Activated CD4-positive, alpha-beta T cell treated with anti-CD3 and anti-CD28 coated beads, Interleukin-2, amount 10 ng/mL, durations not matched to agents 7 days and 5 days (primary cell): Measurements from ENCODE around the gene RDH11. TPM values are rescaled to one million over a fixed set of nuclear protein-coding genes. Genes with fewer than 3 reads are reported as not detected.

Source experiments
- CTCF ChIA-PET: fragments of 350-600 bp; sonication (Branson Sonifier 250); formaldehyde crosslinking; loops from one replicate; lab custom pipeline; 2021; ENCODE audit warnings: antibody characterized with exemption; lab: Charles Lee
- POLR2A ChIA-PET: fragments of 350-600 bp; sonication (Branson Sonifier 250); formaldehyde crosslinking; loops from one replicate; lab custom pipeline; 2021; ENCODE audit warnings: antibody characterized with exemption; lab: Charles Lee
- DNase-seq: peaks from one replicate; pipeline ENCODE4 v3.0.0-alpha.2; 2020
- H3K27ac Mint-ChIP-seq: one replicate; pipeline ENCODE4 v1.8.0; 2021; ENCODE audit warnings: mild to moderate bottlenecking, moderate library complexity, mixed read lengths
- H3K27me3 Mint-ChIP-seq: one replicate; pipeline ENCODE4 v1.8.0; 2021; ENCODE audit warnings: mixed read lengths
- H3K36me3 Mint-ChIP-seq: one replicate; pipeline ENCODE4 v1.8.0; 2021; ENCODE audit warnings: low read depth, mixed read lengths
- H3K4me1 Mint-ChIP-seq: one replicate; pipeline ENCODE4 v1.8.0; 2021; ENCODE audit warnings: mixed read lengths
- H3K4me3 Mint-ChIP-seq: one replicate; pipeline ENCODE4 v1.8.0; 2021; ENCODE audit warnings: mild to moderate bottlenecking, moderate library complexity, mixed read lengths
- H3K9me3 Mint-ChIP-seq: one replicate; pipeline ENCODE4 v1.8.0; 2021; ENCODE audit warnings: mixed read lengths
- total RNA-seq, 2 experiments: library from RNA; stranded (reverse); gene quantifications; one replicate each; pipeline ENCODE4 v1.2.3, GENCODE V29; 2021

The RDH11 gene
- total RNA-seq, 2 experiments from 2014 or later, result 36.7 to 37.9 TPM

GRCh38 chr14:67641480-67641879 lies 54.1 kb downstream of the RDH11 start:
- Mint-ChIP-seq H3K27ac (no peak overlapping the region), H3K4me1 (peaks cover 17% of the 10 kb centered on the region), H3K4me3 (no peak overlapping the region), H3K36me3 (peaks cover 3% of the 10 kb centered on the region), H3K27me3 (no peaks in the 10 kb centered on the region), H3K9me3 (no peaks in the 10 kb centered on the region)
- ChIA-PET POLR2A (no interaction called here), CTCF (interaction anchor here (1.4 kb wide), 1 partner anchor 41 kb away, joined by 6 read pairs; the partner anchor contains the start of gene PIGH)
- DNase-seq, result no peak

- Mint-ChIP-seq H3K4me3 (no peak overlapping the region), H3K36me3 (no peaks in the 10 kb centered on the region), H3K27ac (no peak overlapping the region), H3K9me3 (no peaks in the 10 kb centered on the region), H3K27me3 (no peaks in the 10 kb centered on the region), H3K4me1 (peaks cover 11% of the 10 kb centered on the region)
- POLR2A ChIA-PET, result no interaction called here
- CTCF ChIA-PET, result interaction anchor here (0.5 kb wide), 1 partner anchor 21 kb away, joined by 3 read pairs; no protein-coding TSS in a partner anchor
- DNase-seq, result no peak
Observed at GRCh38 chr14:67638642-67639041, 56.9 kb downstream of the RDH11 start.

GRCh38 chr14:67636361-67636919 lies 59.1 kb downstream of the RDH11 start:
- no peak overlapping the region for H3K4me3 Mint-ChIP-seq
- H3K4me1 Mint-ChIP-seq, result no peaks in the 10 kb centered on the region
- no peak overlapping the region for H3K27ac Mint-ChIP-seq
- no peak for DNase-seq
- H3K36me3 Mint-ChIP-seq, result no peaks in the 10 kb centered on the region
- no peaks in the 10 kb centered on the region for H3K27me3 Mint-ChIP-seq
- CTCF ChIA-PET, result interaction anchor here (0.9 to 2.2 kb wide), 3 partner anchors 20 to 68 kb away, joined by 3 to 5 read pairs (median 3); no protein-coding TSS in a partner anchor
- no peaks in the 10 kb centered on the region for H3K9me3 Mint-ChIP-seq
- POLR2A ChIA-PET, result no interaction called here

- Mint-ChIP-seq H3K27ac (no peak overlapping the region), H3K9me3 (no peaks in the 10 kb centered on the region), H3K4me3 (no peak overlapping the region), H3K36me3 (no peaks in the 10 kb centered on the region), H3K4me1 (no peaks in the 10 kb centered on the region), H3K27me3 (no peaks in the 10 kb centered on the region)
- ChIA-PET CTCF (interaction anchor here (1.0 kb wide), 1 partner anchor 19 kb away, joined by 3 read pairs; no protein-coding TSS in a partner anchor), POLR2A (interaction anchor here (0.6 kb wide), 1 partner anchor 19 kb away, joined by 4 read pairs; no protein-coding TSS in a partner anchor)
- DNase-seq, result no peak
Observed at GRCh38 chr14:67633451-67634147, 62.0 kb downstream of the RDH11 start.

GRCh38 chr14:67630938-67631337 lies 64.6 kb downstream of the RDH11 start:
- DNase-seq, result no peak
- Mint-ChIP-seq H3K4me3 (no peak overlapping the region), H3K4me1 (no peaks in the 10 kb centered on the region), H3K27ac (no peak overlapping the region), H3K9me3 (no peaks in the 10 kb centered on the region), H3K36me3 (no peaks in the 10 kb centered on the region), H3K27me3 (no peaks in the 10 kb centered on the region)
- ChIA-PET CTCF (interaction anchor here (0.8 kb wide), 1 partner anchor 1826 kb away, joined by 3 read pairs; no protein-coding TSS in a partner anchor), POLR2A (no interaction called here)

GRCh38 chr14:67630186-67630585 lies 65.4 kb downstream of the RDH11 start:
- DNase-seq, result no peak
- no peaks in the 10 kb centered on the region for H3K9me3 Mint-ChIP-seq
- H3K27ac Mint-ChIP-seq, result no peak overlapping the region
- no peaks in the 10 kb centered on the region for H3K36me3 Mint-ChIP-seq
- CTCF ChIA-PET, result no interaction called here
- H3K27me3 Mint-ChIP-seq, result no peaks in the 10 kb centered on the region
- POLR2A ChIA-PET, result no interaction called here
- H3K4me3 Mint-ChIP-seq, result no peak overlapping the region
- H3K4me1 Mint-ChIP-seq, result no peaks in the 10 kb centered on the region

GRCh38 chr14:67627519-67627918 lies 68.0 kb downstream of the RDH11 start:
- Mint-ChIP-seq H3K27me3 (no peaks in the 10 kb centered on the region), H3K36me3 (no peaks in the 10 kb centered on the region), H3K27ac (no peak overlapping the region), H3K4me3 (no peak overlapping the region), H3K4me1 (peaks cover 9% of the 10 kb centered on the region), H3K9me3 (no peaks in the 10 kb centered on the region)
- ChIA-PET POLR2A (no interaction called here), CTCF (interaction anchor here (1.0 kb wide), 1 partner anchor 24 kb away, joined by 6 read pairs; no protein-coding TSS in a partner anchor)
- DNase-seq, result no peak

Other genes with a start within 250 kb of the RDH11 start
- 10 to 100 TPM; 24.3 to 25.1 TPM for gene TMEM229B, start 207.0 kb downstream of the RDH11 start, total RNA-seq
- gene PLEKHH1, start 162.5 kb downstream of the RDH11 start, total RNA-seq, result under 1 TPM; 0.29 to 0.50 TPM
- 10 to 100 TPM; 17.4 to 18.5 TPM for gene PIGH, start 95.5 kb downstream of the RDH11 start, total RNA-seq
- gene ARG2, start 75.8 kb downstream of the RDH11 start, total RNA-seq, result 1 to 10 TPM; 1.0 to 1.6 TPM
- gene VTI1B, start 21.1 kb downstream of the RDH11 start, total RNA-seq, result 10 to 100 TPM; 62.7 to 71.4 TPM
- gene RDH12, start 6.1 kb upstream of the RDH11 start, total RNA-seq, result not detected
- gene ZFYVE26, start 120.8 kb upstream of the RDH11 start, total RNA-seq, result 10 to 100 TPM; 25.2 to 27.4 TPM
- gene RAD51B, start 124.0 kb upstream of the RDH11 start, total RNA-seq, result 10 to 100 TPM; 20.6 to 30.3 TPM